Lung (tissue), 12 donors: ENCODE data around the gene CYP2A13. TPM values are rescaled to one million over a fixed set of nuclear protein-coding genes. Genes with fewer than 3 reads are reported as not detected.
"Not testable (repeated sequence)": the region's sequence is repeated elsewhere in the genome, so short reads cannot be mapped to it uniquely, and the experiment has no call there.

ENCODE experiments used
- ATAC-seq: fragments of 200-7000 bp; cut with Tn5 transposase; one replicate; pipeline ENCODE4 v1.9.1; 2020; ENCODE audit warnings: moderate number of reproducible peaks; ENCODE audit not compliant: insufficient read depth, low FRiP score
- DNase-seq, 3 donors: peaks; one replicate each; pipeline ENCODE4 v3.0.0-alpha.2; 2013 to 2017
- H3K27ac ChIP-seq, 2 donors: one replicate each; pipeline ENCODE4 v1.5.1; 2013; ENCODE audit warnings: mild to moderate bottlenecking in 2 of 2, moderate library complexity in 2 of 2, control low read depth in 1 of 2, inconsistent platforms in 1 of 2, low read depth in 1 of 2, low read length in 1 of 2
- H3K27me3 ChIP-seq, 3 donors: one replicate each; pipeline ENCODE4 v1.5.1; 2013; ENCODE audit warnings: low read length in 2 of 3; ENCODE audit not compliant: control insufficient read depth in 3 of 3, insufficient read depth in 3 of 3
- H3K36me3 ChIP-seq, 4 donors: one replicate each; pipeline ENCODE4 v1.5.1; 2013; ENCODE audit warnings: low read length in 4 of 4, mild to moderate bottlenecking in 1 of 4, moderate library complexity in 1 of 4; ENCODE audit not compliant: control insufficient read depth in 4 of 4, insufficient read depth in 4 of 4
- H3K4me1 ChIP-seq, 5 donors: one replicate each; pipeline ENCODE4 v1.5.1; 2013; ENCODE audit warnings: low read length in 5 of 5, mild to moderate bottlenecking in 2 of 5, moderate library complexity in 1 of 5; ENCODE audit not compliant: control insufficient read depth in 5 of 5, insufficient read depth in 5 of 5
- H3K4me3 ChIP-seq: one replicate; pipeline ENCODE4 v1.5.1; 2013; ENCODE audit warnings: mild to moderate bottlenecking, control low read depth, moderate library complexity
- H3K9ac ChIP-seq, 2 donors: one replicate each; pipeline ENCODE4 v1.5.1; 2013; ENCODE audit warnings: low read length in 2 of 2, control low read depth in 1 of 2; ENCODE audit not compliant: insufficient read depth in 1 of 2
- H3K9me3 ChIP-seq, 4 donors: one replicate each; pipeline ENCODE4 v1.5.1; 2013; ENCODE audit warnings: low read length in 3 of 4, mild to moderate bottlenecking in 1 of 4, moderate library complexity in 1 of 4; ENCODE audit not compliant: control insufficient read depth in 4 of 4, insufficient read depth in 3 of 4
- CTCF ChIP-seq: IDR thresholded peaks from 2 replicates; pipeline ENCODE4 v1.5.1; 2012; ENCODE audit warnings: mild to moderate bottlenecking; ENCODE audit errors: control extremely low read depth, extremely low read depth
- WGBS, 2 donors: extraction: QIAGEN DNeasy Blood & Tissue Kit; methylation state at CpG; one replicate each; pipeline ENCODE4 v1.1.7; 2013; 5-methylcytosine and 5-hydroxymethylcytosine counted together
- polyA plus RNA-seq, 2 donors: library from polyadenylated mRNA; stranded (reverse); fragments of 200-250 nt; gene quantifications; one replicate each; pipeline ENCODE4 v1.2.1, GENCODE V29; 2013
- total RNA-seq, 2 donors: library from RNA; depleted of rRNA in 1 of 2; stranded (reverse); fragments of >200 nt in 1 of 2; gene quantifications; one replicate each; pipeline ENCODE4 v1.2.1, GENCODE V29; 2014 to 2021
- donor health status: control.
- donor health status: control.
- donor health status: Bipolar disorder and iron deficiency.
- donor health status: healthy.
- donor health status: DM: yes; HTN: yes; CAD: no.

CYP2A13 gene
- total and polyA plus RNA-seq, 4 donors = 0.18 to 1.3 (median 0.28) TPM

GRCh38 chr19:41128692-41129091 lies 40.4 kb downstream of the CYP2A13 start:
- Histone ChIP-seq H3K27ac (no peak overlapping the region), H3K9me3 (no peaks in the 10 kb centered on the region), H3K27me3 (no peaks in the 10 kb centered on the region), H3K36me3 (no peaks in the 10 kb centered on the region), H3K4me3 (no peak overlapping the region), H3K9ac (no peak overlapping the region), H3K4me1 (peaks cover 0 to 4% (median 0%) of the 10 kb centered on the region in 5 donors)
- WGBS, 2 donors = 75 to 81% methylated on average over 6 of the region's 6 CpGs
- no peak for ATAC-seq
- no peak for TF ChIP-seq CTCF
- DNase-seq = no peak

- ATAC-seq = no peak
- Histone ChIP-seq H3K9ac (no peak overlapping the region), H3K9me3 (no peaks in the 10 kb centered on the region), H3K27me3 (no peaks in the 10 kb centered on the region), H3K27ac (no peak overlapping the region), H3K4me1 (peaks cover 0 to 4% (median 0%) of the 10 kb centered on the region in 5 donors), H3K4me3 (no peak overlapping the region), H3K36me3 (no peaks in the 10 kb centered on the region)
- 79 to 80% methylated on average over 5 of the region's 5 CpGs for WGBS, 2 donors
- DNase-seq = no peak
- TF ChIP-seq CTCF = no peak
These were observed 42.9 kb downstream of the CYP2A13 start for GRCh38 chr19:41131186-41131585.

GRCh38 chr19:41133260-41133659 lies 45.0 kb downstream of the CYP2A13 start:
- TF ChIP-seq CTCF = no peak
- H3K9me3 ChIP-seq = no peaks in the 10 kb centered on the region
- H3K27ac ChIP-seq = no peak overlapping the region
- ATAC-seq = no peak
- H3K4me3 ChIP-seq = no peak overlapping the region
- peak in 2 of 3 donors; percentile 26 to 51 for DNase-seq
- peaks cover 0 to 2% (median 0%) of the 10 kb centered on the region in 5 donors for H3K4me1 ChIP-seq
- no peak overlapping the region for H3K9ac ChIP-seq
- H3K36me3 ChIP-seq = no peaks in the 10 kb centered on the region
- H3K27me3 ChIP-seq = no peaks in the 10 kb centered on the region
- 25 to 50% methylated on average over 3 of the region's 3 CpGs for WGBS, 2 donors

- Histone ChIP-seq H3K27ac (no peak overlapping the region), H3K36me3 (no peaks in the 10 kb centered on the region), H3K4me3 (no peak overlapping the region), H3K9me3 (no peaks in the 10 kb centered on the region), H3K27me3 (no peaks in the 10 kb centered on the region), H3K4me1 (peaks cover 0 to 2% (median 0%) of the 10 kb centered on the region in 5 donors), H3K9ac (no peak overlapping the region)
- ATAC-seq (no peak), DNase-seq (no peak)
- 82 to 86% methylated on average over 16 to 20 of the region's 20 CpGs for WGBS, 2 donors
- TF ChIP-seq CTCF = no peak
These were observed 46.4 kb downstream of the CYP2A13 start for GRCh38 chr19:41134616-41135015.

GRCh38 chr19:41135390-41136384 lies 47.4 kb downstream of the CYP2A13 start:
- Histone ChIP-seq H3K27ac (peak overlapping the region; percentile 41 to 85), H3K4me3 (peak overlapping the region; percentile 24)
- WGBS, 2 donors = 10% methylated on average over 55 to 74 of the region's 76 CpGs
- H3K27me3 ChIP-seq, H3K4me1 ChIP-seq, H3K36me3 ChIP-seq, H3K9ac ChIP-seq, H3K9me3 ChIP-seq: not testable (repeated sequence)
- DNase-seq (peak; percentile 72 to 76 (median 73)), ATAC-seq (peak; percentile 96)
